NCI-H69 (cell line): ENCODE data around the gene PSG6.
"Not testable (repeated sequence)": the region's sequence is repeated elsewhere in the genome, so short reads cannot be mapped to it uniquely, and the experiment has no call there.

Experiments used
- DNase-seq: peaks from one replicate; lab custom pipeline; 2025; lab: John Stamatoyannopoulos, UW

PSG6 gene

DNA sequence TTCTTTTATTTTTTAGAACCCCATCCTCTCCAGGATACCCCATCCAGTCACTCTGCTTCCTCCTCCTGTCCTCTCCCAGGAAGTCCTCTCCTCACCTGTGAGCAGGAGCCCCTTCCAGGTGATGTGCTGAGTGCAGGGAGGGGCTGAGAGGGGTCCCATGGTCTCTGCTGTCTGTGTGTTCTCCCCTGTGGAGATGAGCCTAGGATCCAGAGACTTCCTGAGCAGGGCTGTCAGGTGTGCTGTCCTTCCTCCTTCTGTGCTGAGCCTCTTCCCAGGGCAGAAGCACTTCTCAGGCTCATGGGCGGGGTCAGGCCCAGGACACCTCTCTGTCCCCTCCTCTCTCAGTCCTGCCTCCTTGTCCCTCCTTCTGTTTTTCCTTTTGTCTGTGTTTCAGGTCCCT lies at the start of gene PSG6:
Gene PSG6 (minus strand): TSS at position 261 of the 400 bp plus-strand sequence. CDS start 102 bp downstream, at position 159.
- DNase-seq, result not testable (repeated sequence)

- no peak for DNase-seq
These were observed 47.5 kb upstream of the PSG6 start for GRCh38 chr19:42965176-42965575.

GRCh38 chr19:42961119-42961518 lies 43.4 kb upstream of the PSG6 start:
- no peak for DNase-seq

- not testable (repeated sequence) for DNase-seq
These were observed 34.4 kb upstream of the PSG6 start for GRCh38 chr19:42952126-42952525.

DNA sequence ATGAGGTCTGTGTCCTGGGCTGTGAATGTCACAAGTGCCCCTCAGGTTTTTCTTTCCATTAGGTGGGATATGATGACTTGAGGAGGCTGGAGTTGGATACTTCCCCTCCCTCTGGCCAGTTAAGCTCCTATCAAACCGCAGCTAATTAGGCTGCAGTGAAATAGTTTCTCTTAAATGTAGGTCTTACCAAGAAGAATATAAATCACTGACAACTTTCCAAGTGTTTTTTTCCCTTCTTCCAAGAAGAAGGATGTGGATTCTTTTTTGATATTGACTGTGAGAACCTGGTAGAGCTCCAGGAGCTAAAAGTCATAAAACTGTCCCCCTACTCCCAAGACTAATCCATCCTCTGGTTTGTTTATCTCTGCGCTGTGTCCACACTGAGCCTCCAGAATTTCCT lies 33.8 kb upstream of the PSG6 start:
- not testable (repeated sequence) for DNase-seq

DNA sequence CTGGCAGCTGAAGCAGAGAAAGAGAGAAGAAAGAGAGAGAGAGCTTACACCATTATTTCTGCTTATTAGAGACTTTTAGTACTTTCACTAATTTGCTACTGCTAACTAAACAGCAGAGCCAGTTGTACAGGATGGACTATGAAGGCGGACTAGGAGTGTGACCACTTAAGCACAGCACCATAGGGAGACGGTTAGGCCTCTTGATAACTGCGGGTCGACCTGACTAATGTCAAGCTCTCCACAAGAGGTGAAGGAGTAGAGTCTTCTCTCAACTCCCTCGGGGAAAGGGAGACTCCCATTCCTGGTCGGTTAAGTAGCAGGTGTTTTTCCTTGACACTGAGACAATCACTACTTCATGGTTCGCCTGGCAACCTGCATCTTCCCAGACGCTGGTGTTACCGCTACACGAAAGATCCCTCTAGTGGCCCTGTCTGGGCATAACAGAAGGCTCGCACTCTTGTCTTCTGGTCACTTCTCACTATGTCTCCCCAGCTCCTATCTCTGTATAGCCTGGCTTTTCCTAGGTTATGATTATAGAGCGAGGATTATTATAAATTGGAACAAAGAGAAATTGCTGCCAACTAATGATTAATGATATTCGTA lies 24.6 kb upstream of the PSG6 start:
- no peak for DNase-seq

DNA sequence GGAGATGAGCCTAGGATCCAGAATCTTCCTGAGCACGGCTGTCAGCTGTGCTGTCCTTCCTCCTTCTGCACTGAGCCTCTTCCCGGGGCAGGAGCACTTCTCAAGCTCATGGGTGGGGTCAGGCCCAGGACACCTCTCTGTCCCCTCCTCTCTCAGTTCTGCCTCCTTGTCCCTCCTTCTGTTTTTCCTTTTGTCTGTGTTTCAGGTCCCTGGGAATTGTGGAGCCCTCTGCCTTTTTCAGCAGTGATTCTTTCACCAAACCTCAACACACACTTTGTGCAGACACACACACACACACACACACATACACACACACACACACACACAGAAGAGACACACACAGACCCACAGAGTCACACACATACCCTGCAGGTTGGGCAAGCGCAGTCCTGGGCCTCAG lies 19.4 kb upstream of the PSG6 start, which contains the start of gene PSG7:
Gene PSG7 (minus strand): TSS at position 101 of the 400 bp plus-strand sequence. CDS start 131 bp downstream, outside the sequence.
- not testable (repeated sequence) for DNase-seq

DNA sequence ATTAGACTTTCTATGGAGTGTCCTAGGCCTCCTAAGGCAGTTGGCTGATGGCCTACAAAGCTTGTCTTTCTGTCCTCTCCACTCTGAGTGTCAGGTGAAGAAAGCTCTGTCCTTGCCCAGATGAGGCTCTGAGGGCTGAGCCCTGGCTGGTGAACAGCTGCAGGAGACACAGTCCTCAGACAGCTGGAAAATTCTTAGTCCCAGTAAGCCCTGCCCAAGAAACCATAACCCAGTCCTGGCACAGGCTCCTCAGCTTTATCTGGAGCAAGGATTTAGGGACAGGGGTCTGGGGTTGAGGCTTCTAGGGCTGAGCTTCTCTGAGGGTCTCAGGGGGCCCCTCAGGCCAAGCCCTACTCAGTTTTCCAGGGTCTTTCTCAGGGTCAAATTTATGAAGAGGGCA lies 17.0 kb upstream of the PSG6 start:
- not testable (repeated sequence) for DNase-seq

DNA sequence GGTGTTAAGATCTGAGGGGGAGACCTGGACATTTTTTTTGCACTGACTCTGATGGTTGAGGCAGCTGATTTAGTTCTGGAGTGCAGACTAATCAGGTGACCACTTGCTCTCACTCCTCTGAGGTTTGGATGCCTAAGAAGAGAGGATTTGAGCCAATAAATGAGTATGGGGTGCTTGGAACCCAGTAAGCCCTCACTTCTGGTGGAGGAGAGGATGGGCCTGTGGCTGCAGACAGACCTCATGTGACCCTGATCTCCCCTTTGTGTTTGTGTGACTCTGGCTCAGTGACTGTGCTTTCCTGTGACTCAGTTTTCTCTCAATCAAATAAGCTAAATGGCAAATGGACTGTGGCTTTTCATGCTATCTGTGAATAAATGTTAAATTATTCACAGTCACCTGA lies 16.5 kb upstream of the PSG6 start:
- DNase-seq, result not testable (repeated sequence)

DNA sequence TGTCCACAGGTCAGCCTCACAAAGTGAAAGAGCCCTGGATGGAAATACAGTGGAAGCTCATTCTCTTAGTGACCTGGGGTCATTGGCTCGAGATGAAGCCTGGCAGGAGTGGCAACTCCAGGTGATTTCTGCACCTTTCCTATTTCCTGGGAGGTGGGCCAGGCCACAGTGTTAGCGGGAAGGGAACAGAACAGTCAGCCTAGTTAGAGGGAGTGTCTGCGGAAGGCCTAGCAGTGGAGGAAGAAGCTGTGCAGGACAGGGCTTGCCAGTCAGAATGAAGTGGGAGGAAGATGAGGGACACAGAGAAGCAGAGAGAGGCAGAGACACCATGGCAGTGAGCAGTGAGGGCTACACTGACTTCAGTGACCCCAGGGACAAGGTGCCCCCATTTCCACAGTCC lies 15.7 kb upstream of the PSG6 start:
- not testable (repeated sequence) for DNase-seq

GRCh38 chr19:42932485-42933101 lies 14.9 kb upstream of the PSG6 start:
- not testable (repeated sequence) for DNase-seq

DNA sequence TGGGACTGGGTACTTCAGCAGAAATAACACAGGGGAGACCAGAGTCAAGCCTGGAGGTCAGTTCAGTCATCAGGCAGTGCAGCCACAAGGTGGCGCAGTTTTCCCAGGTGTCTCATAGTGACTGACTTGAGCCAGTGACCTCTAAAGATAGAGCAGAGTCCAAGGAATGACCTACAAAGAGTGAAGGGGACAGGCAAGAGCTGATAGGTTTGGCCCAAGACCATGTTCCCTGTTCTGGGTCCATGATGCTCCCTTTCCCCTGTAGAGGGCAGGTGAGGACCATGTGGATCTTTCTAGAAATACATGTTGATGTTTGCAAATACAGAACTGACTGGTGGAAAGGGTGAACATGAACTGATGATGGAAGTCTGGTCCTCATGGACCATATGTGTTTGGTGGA lies 12.5 kb upstream of the PSG6 start:
- peak; percentile 25 for DNase-seq

- no peak for DNase-seq
These were observed 11.2 kb upstream of the PSG6 start for GRCh38 chr19:42928896-42929295.

GRCh38 chr19:42926781-42927180 lies 9.1 kb upstream of the PSG6 start:
- DNase-seq, result no peak

GRCh38 chr19:42923106-42923505 lies 5.4 kb upstream of the PSG6 start:
- peak; percentile 40 for DNase-seq

DNA sequence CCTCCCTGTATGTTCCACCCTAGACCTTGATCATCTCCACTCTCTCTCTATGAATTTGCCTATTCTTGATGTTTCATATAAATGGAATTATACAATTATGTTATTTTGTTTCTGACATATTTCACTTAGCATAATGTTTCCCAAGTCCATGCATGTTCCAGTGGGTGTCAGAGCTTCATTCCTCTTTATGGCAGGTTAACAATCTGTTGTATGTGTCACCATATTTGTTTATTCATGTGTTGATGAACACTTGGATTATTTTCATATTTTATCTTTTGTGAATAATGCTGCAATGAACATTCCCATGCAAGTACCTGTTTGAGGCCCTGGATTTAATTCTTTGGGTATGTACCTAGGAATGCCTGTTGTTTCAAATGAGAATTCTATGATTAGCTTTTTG lies 3.3 kb upstream of the PSG6 start:
- not testable (repeated sequence) for DNase-seq

DNA sequence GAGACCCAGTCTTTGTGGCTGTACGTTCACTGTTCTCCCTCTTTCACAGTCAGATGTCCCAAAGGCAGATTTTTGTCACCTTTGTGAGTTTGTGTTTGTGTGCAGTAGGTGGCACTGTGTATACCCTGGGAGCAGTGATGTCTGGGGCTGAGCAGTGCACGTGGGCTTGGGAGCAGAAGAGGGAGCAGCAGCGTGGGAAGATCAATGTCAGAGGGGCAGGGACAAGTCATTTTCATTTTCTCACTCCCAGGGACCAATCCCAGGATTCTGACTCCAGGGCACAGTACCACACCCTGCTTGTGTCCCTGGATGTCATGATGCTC lies 2.0 kb upstream of the PSG6 start:
- no peak for DNase-seq

DNA sequence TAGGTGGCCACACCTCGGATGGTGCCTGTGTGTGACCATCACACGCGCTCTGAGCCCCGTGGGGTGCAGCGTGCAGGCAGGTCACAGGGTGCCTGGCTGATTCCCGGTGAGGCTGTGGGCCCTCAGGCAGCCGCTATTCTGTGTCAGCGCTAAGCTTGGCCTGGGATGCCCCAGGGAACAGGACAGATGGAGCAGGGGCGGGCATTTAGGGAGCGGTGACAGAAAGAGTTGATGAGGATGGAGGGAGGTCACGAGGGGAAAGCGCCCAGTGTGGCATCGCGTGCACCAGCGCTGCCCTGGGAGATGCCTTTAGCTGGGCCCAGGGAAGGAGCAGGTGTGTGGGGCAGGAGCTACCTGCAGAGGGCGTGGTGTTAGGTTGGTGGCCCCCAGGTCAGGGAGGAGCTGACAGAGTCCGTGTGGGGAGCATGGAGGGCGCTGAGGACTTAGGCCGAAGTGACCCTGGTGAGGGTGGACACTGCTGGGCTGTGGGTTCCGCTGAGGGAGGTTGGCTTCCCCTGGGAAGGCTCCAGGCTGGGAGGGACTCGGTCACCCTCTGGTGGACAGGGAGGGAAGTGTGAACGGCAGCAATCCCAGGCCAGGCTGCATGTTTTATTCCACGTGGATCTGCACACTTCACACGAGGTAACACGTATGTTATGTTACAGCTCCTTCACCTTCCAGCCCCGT lies 1.5 kb upstream of the PSG6 start:
- DNase-seq, result not testable (repeated sequence)

DNA sequence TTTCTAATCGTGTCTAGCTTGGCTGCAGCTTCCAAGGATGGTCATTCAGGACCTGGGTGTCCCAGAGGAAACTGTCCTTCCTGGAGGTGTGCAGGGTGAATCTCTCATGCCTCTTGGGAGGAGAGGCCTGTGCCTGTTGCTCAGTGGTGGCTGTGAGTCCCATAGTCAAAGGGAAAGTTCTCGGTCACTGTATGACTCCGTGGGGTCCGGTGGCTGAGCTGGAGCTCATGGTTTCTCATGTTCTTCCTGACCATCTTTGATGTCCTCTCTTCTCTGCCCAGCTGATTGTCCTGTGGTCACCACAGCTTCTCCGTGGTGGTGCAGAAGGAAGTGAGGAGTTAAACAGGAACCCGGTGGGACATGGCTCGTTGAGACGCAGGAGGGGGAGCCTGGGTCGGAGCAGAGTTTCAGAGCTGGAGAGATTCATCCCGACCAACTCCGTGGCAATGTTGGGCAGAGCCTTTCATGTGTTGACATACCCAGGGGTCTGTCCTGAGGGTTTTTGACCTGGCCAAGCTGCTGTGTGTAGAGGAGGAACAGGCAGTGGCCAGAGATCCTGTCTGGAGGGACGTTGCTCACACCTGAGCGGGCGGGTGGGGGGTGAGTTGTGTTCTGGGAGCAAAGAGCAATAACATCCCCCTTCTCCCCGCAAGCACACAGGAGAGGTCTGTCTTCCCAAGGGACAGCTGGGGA lies 829 bp upstream of the PSG6 start:
- DNase-seq, result not testable (repeated sequence)

- DNase-seq, result not testable (repeated sequence)
These were observed 763 bp downstream of the PSG6 start for GRCh38 chr19:42916931-42917330.

- not testable (repeated sequence) for DNase-seq
These were observed 4.2 kb downstream of the PSG6 start for GRCh38 chr19:42913516-42913915.

DNA sequence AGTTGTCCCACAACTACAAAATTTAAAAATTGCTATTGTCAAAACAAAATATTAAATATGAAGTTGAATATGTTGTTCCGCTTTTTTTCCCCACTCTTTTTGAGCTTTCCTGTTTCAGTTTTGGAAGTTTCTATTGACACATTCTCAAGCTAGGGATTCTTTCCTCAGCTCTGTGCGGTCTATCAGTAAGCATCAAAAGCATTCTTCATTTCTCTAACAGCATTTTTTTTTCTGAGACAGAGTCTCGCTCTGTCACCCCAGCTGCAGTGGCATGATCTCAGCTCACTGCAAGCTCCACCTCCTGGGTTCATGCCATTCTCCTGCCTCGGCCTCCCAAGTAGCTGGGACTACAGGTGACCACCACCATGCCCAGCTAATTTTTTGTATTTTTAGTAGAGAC lies 4.8 kb downstream of the PSG6 start:
- not testable (repeated sequence) for DNase-seq

GRCh38 chr19:42911731-42912130 lies 6.0 kb downstream of the PSG6 start:
- DNase-seq, result not testable (repeated sequence)
